HL-60 (cell line): ENCODE measurements around the gene MED16.

Source experiments
- POLR2AphosphoS5 ChIP-seq: IDR thresholded peaks from 2 replicates; pipeline ENCODE4 v1.6.1; 2012; ENCODE audit warnings: low read depth
- TF ChIP-seq, protein P1 (sequence below): IDR thresholded peaks from one replicate; pipeline ENCODE4 v1.5.1; 2011; ENCODE audit warnings: low read length, control low read depth, inconsistent platforms; ENCODE audit not compliant: insufficient read depth

DNA sequence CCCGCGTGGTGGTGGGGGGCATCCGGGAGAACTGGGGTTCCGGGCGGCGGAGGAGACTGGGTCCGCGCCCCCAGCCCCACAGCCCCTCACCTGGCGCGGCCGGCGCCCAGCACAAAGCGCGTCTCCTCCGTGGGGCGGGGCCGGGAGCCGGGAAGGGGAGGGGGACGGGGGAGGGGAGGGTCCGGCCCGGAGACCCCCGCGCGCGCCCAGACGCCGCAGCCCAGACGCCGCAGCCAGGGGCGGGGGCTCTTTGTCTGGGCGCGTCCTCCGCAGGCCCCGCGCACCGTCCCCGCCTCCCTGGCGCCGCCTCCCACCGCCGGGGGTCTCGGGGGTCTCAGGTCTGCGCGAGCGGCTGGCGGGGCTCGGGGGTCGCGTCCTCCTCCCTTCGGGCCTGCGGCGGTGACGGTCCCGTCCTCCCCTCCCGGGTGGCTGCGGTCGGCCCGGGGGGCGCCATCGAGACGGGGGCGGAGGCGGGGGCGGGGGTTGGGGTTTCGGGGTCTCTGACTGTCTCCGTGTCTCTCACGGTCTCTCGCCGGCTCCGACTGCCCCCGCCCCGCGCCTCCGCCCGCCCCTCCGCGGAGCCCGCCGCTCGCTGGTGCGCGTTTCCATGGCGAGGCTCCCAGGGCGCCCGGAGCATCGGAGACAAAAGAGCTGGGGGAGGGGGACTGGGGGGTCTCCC is 71.0 kb downstream of the MED16 start, which contains the start of gene PLPPR3:
- peak; percentile 12 for TF ChIP-seq POLR2AphosphoS5
- TF ChIP-seq, protein P1, sequence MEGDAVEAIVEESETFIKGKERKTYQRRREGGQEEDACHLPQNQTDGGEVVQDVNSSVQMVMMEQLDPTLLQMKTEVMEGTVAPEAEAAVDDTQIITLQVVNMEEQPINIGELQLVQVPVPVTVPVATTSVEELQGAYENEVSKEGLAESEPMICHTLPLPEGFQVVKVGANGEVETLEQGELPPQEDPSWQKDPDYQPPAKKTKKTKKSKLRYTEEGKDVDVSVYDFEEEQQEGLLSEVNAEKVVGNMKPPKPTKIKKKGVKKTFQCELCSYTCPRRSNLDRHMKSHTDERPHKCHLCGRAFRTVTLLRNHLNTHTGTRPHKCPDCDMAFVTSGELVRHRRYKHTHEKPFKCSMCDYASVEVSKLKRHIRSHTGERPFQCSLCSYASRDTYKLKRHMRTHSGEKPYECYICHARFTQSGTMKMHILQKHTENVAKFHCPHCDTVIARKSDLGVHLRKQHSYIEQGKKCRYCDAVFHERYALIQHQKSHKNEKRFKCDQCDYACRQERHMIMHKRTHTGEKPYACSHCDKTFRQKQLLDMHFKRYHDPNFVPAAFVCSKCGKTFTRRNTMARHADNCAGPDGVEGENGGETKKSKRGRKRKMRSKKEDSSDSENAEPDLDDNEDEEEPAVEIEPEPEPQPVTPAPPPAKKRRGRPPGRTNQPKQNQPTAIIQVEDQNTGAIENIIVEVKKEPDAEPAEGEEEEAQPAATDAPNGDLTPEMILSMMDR: no peak
